ENCODE measurements around the gene TBX10.
A peak's percentile ranks its signal among the peaks of the same experiment; 100 is the strongest.
"Not testable (repeated sequence)": the region's sequence is repeated elsewhere in the genome, so short reads cannot be mapped to it uniquely, and the experiment has no call there.

Gene TBX10

GRCh38 chr11:67614730-67615714 is 24.5 kb downstream of the TBX10 start:
- no peak for DNase-seq

GRCh38 chr11:67613960-67614715 is 25.4 kb downstream of the TBX10 start:
- DNase-seq = peak; percentile 41

GRCh38 chr11:67613313-67613959 is 26.1 kb downstream of the TBX10 start:
- DNase-seq = no peak

- DNase-seq = no peak
Measured at GRCh38 chr11:67612751-67613150, 26.8 kb downstream of the TBX10 start.

- DNase-seq = no peak
Measured at GRCh38 chr11:67611704-67612587, 27.6 kb downstream of the TBX10 start.

- DNase-seq = no peak
Measured at GRCh38 chr11:67611165-67611564, 28.4 kb downstream of the TBX10 start.

- DNase-seq = no peak
Measured at GRCh38 chr11:67610302-67610868, 29.2 kb downstream of the TBX10 start.

- no peak for DNase-seq
Measured at GRCh38 chr11:67609316-67609715, 30.2 kb downstream of the TBX10 start.

GRCh38 chr11:67608486-67608885 is 31.1 kb downstream of the TBX10 start:
- DNase-seq = no peak

- no peak for DNase-seq
Measured at GRCh38 chr11:67607507-67607906, 32.1 kb downstream of the TBX10 start.

- peak; percentile 94 for DNase-seq
Measured at GRCh38 chr11:67606492-67607295, 32.9 kb downstream of the TBX10 start, which contains the start of gene NDUFV1. Gene NDUFV1 (plus strand): TSS chr11:67606936. CDS start chr11:67607005, 69 bp downstream.

GRCh38 chr11:67606093-67606491 is 33.5 kb downstream of the TBX10 start:
- peak; percentile 25 for DNase-seq

GRCh38 chr11:67605231-67606011 is 34.1 kb downstream of the TBX10 start:
- DNase-seq = no peak

- DNase-seq = no peak
Measured at GRCh38 chr11:67604815-67605214, 34.7 kb downstream of the TBX10 start.

GRCh38 chr11:67604119-67604518 is 35.4 kb downstream of the TBX10 start:
- not testable (repeated sequence) for DNase-seq

- DNase-seq = no peak
Measured at GRCh38 chr11:67601098-67601497, 38.5 kb downstream of the TBX10 start.

- DNase-seq = no peak
Measured at GRCh38 chr11:67600324-67601029, 39.1 kb downstream of the TBX10 start.

- no peak for DNase-seq
Measured at GRCh38 chr11:67599149-67599548, 40.4 kb downstream of the TBX10 start.

GRCh38 chr11:67597963-67598362 is 41.6 kb downstream of the TBX10 start:
- not testable (repeated sequence) for DNase-seq
